Cardiac muscle cell (in vitro differentiated cells and primary cell): ENCODE results near the gene AP5B1. TPM values are rescaled to one million over a fixed set of nuclear protein-coding genes. Genes with fewer than 3 reads are reported as not detected.
A peak's percentile ranks its signal among the peaks of the same experiment; 100 is the strongest.

ENCODE experiments used
- DNase-seq, 2 donors: peaks; one replicate each; pipeline versions ENCODE4 v3.0.0 to v3.0.0-alpha.2; 2010 to 2017; ENCODE audit warnings: low read depth in 1 of 2, low spot score in 1 of 2
- H3K27ac ChIP-seq: fragments of 200-600 bp; sonication (generic); 2 replicates; pipeline ENCODE4 v1.5.1; 2016
- H3K27me3 ChIP-seq: fragments of 200-600 bp; sonication (generic); 2 replicates; pipeline ENCODE4 v1.6.0; 2016; ENCODE audit warnings: control low read depth
- H3K36me3 ChIP-seq: fragments of 200-600 bp; sonication (generic); 2 replicates; pipeline ENCODE4 v1.5.1; 2016; ENCODE audit warnings: control low read depth
- H3K4me1 ChIP-seq: fragments of 200-600 bp; sonication (generic); 2 replicates; pipeline ENCODE4 v1.8.1; 2017; ENCODE audit warnings: low read depth, mild to moderate bottlenecking, mixed run types
- H3K4me3 ChIP-seq: fragments of 200-600 bp; sonication (generic); 2 replicates; pipeline ENCODE4 v1.5.1; 2016; ENCODE audit warnings: mild to moderate bottlenecking
- H3K9me3 ChIP-seq: fragments of 200-600 bp; sonication (generic); 2 replicates; pipeline ENCODE4 v1.5.1; 2017; ENCODE audit warnings: low read depth, mild to moderate bottlenecking, control low read depth
- polyA plus RNA-seq: library from polyadenylated mRNA; unstranded; fragments of >200 nt; fragmentation: Nextera tagmentation; extraction: Ambion mirVana; gene quantifications from 2 replicates; pipeline ENCODE4 v1.2.1, GENCODE V29; 2016
- total RNA-seq: library from RNA; depleted of rRNA; stranded (reverse); fragments of >200 nt; gene quantifications from 2 replicates; pipeline ENCODE4 v1.2.3, GENCODE V29; 2016
- TF ChIP-seq, protein P1 (sequence below): IDR thresholded peaks from 2 replicates; pipeline ENCODE4 v1.5.1; 2012; ENCODE audit warnings: low read depth, mild to moderate bottlenecking, low read length

Gene AP5B1
- total and polyA plus RNA-seq, 2 experiments from 2014 or later: 13.6 to 24.3 TPM

DNA sequence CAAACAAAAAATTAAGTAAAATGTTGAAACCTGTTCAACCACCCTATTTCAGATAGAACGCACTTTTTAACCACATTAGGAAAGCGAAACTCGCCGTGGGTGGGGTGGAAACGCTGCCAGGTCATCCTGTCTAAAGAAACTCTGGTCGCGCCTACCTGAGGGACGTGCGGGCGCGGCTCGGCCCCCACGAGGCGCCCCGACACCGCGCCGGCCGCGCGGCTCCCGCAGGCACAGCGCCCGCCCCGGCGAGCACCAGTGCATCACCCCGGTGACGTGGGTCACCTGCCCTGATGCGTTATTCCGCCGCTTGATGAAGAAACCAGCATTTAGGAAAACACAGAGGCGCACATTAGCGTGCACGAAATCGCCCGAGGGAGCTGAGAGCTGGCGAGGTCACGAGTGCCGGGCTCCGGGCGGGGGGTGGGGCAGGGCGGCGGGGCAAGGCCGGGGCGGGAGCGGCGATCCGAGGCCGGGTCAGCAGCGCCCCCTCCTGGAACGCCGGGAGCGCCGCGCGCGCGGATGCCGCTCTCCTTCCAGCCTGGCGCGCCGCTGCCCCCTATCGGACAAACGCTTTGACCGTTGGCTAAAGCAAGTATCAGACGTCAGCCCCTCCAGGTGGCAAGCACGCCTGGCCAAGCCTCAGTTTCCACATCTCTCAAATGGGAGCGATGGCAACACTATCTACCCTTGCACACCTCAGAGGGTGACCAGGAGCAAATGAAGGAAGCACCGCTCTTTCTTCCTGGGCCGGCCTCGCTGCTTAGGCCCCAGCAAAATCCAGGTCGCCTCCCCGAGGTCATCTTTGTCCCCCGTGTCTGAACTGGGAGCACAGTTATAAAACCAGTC is 37.3 kb upstream of the AP5B1 start:
- no peaks in the 10 kb centered on the region for H3K36me3 ChIP-seq
- peak overlapping the region; percentile 48 for H3K4me3 ChIP-seq
- no peaks in the 10 kb centered on the region for H3K9me3 ChIP-seq
- H3K4me1 ChIP-seq: no peaks in the 10 kb centered on the region
- TF ChIP-seq, protein P1, sequence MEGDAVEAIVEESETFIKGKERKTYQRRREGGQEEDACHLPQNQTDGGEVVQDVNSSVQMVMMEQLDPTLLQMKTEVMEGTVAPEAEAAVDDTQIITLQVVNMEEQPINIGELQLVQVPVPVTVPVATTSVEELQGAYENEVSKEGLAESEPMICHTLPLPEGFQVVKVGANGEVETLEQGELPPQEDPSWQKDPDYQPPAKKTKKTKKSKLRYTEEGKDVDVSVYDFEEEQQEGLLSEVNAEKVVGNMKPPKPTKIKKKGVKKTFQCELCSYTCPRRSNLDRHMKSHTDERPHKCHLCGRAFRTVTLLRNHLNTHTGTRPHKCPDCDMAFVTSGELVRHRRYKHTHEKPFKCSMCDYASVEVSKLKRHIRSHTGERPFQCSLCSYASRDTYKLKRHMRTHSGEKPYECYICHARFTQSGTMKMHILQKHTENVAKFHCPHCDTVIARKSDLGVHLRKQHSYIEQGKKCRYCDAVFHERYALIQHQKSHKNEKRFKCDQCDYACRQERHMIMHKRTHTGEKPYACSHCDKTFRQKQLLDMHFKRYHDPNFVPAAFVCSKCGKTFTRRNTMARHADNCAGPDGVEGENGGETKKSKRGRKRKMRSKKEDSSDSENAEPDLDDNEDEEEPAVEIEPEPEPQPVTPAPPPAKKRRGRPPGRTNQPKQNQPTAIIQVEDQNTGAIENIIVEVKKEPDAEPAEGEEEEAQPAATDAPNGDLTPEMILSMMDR: peak; percentile 92
- H3K27me3 ChIP-seq: no peaks in the 10 kb centered on the region
- peak overlapping the region; percentile 31 for H3K27ac ChIP-seq
- DNase-seq: peak; percentile 91 to 94

DNA sequence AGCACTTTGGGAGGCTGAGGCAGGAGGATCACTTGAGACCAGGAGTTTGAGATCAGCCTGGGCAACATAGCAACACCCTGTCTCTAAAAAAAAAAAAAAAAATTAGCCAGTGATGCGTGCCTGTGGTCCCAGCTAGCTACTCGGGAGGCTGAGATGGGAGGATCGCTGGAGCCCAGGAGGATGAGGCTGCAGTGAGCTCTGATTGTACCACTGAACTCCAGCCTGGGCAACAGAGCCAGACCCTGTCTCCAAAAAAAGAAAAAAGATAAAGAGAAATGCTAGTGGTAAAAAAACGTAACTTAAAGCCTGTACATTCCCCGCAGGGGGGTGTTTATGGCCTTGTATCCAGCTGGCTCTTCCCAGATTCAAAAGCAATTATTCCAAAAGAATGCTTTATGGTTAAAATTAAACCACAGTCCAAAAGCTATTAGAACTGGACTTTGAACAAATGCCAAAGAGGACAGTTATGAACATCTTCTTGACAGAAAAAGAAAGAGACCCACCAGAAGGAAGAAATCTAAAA is 36.6 kb upstream of the AP5B1 start:
- Histone ChIP-seq H3K36me3 (no peaks in the 10 kb centered on the region), H3K27me3 (no peaks in the 10 kb centered on the region), H3K4me1 (no peaks in the 10 kb centered on the region), H3K27ac (no peak overlapping the region), H3K4me3 (peak overlapping the region; percentile 48), H3K9me3 (no peaks in the 10 kb centered on the region)
- DNase-seq: peak in 1 of 2 donors; percentile 24
- TF ChIP-seq, protein P1: no peak

DNA sequence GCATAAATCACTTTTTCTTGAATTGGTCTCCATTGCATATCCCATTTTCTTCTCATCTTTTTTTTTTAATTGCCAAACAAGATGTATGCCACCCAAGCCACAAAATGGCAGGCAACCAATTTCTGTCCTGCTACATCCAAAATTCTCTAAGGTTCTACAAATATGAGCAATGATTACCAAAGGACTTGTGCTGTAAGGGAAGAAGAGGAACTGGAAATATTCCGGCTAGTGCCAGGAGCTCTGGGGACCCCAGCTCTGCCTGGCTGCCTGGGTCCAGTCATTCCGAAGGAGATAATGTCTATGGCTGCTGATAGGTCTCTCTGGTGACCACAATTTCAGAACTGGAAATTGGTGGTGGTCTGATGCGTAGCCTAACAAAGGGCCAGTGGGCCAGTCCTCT is 35.9 kb upstream of the AP5B1 start:
- DNase-seq: no peak
- H3K4me1 ChIP-seq: peaks cover 3% of the 10 kb centered on the region
- no peak overlapping the region for H3K4me3 ChIP-seq
- TF ChIP-seq, protein P1: no peak
- no peaks in the 10 kb centered on the region for H3K36me3 ChIP-seq
- H3K27ac ChIP-seq: no peak overlapping the region
- no peaks in the 10 kb centered on the region for H3K27me3 ChIP-seq
- H3K9me3 ChIP-seq: no peaks in the 10 kb centered on the region

DNA sequence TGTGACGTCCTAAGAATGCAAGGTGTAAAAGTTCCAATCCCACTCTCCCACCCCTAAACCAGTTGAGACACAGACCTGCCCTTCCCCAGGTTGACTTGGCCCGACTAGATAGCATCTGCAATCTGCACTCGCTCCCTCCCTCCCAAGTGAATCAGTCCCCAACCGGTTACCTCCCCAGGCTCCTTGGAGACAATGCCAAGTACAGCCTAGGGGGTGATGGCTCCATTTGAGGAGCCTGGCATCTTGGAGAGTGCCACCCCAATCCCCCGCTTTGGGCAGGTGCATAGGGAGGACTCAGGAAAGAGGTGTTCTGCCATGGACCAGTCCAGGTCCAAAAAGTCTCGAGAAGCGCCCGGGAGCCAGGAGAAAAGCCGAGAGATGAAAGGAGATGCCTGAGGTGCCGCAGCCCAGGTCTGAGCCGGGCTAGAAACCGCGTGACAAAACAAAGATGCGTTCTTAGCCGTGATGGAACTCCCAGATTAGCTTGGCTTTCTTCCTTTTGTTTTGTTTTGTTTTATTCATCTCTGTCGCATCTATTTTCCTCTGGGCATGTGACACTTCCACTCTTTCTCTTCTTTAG is 34.3 kb upstream of the AP5B1 start:
- H3K9me3 ChIP-seq: no peaks in the 10 kb centered on the region
- no peak for DNase-seq
- peaks cover 4% of the 10 kb centered on the region for H3K4me1 ChIP-seq
- no peaks in the 10 kb centered on the region for H3K27me3 ChIP-seq
- no peak overlapping the region for H3K27ac ChIP-seq
- H3K36me3 ChIP-seq: no peaks in the 10 kb centered on the region
- TF ChIP-seq, protein P1: no peak
- no peak overlapping the region for H3K4me3 ChIP-seq

DNA sequence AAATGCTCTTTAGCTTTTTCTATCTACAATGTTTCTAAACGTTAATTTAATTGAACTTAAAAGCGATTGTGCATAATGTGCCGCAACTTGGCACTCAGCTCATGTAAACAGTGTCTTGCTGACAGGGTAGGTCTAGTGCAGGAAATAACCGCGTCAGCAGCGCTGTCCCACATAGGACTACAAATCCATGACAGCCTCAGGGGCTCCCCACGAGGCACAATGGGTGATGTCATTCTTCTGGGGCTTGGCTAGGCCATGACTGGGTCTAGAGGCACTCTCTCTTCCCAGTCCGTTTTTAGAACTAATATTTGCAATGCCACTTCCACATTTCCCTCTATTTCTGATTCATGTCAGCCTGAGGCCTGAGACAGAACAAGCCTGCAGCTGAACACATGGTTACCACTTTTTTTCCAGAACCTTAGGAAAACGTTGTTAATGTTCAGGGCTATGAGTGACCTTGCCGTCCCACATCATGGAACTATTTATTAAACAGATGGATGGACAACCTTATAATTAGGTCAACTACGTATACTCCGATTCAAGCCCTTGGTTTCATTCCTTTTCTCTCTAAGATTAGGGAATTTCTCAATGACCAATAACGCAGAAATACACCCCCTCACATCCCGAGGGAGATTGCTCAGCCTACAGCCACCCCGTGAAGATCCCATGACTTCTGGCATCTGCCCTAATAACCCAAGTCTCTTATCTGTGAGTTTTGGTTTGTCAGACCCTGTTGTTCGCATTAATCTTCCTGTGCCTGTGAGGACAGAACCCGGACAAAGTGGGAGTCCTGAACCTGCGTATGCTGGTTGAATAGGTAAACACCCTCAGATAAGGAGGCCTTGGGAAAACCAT is 33.6 kb upstream of the AP5B1 start:
- TF ChIP-seq, protein P1: no peak
- Histone ChIP-seq H3K9me3 (no peaks in the 10 kb centered on the region), H3K4me3 (no peak overlapping the region), H3K4me1 (peaks cover 4% of the 10 kb centered on the region), H3K27me3 (no peaks in the 10 kb centered on the region), H3K27ac (no peak overlapping the region), H3K36me3 (no peaks in the 10 kb centered on the region)
- DNase-seq: peak in 1 of 2 donors; percentile 51
